CD14-positive monocyte (primary cell): ENCODE measurements around the gene PKP4. TPM values are rescaled to one million over a fixed set of nuclear protein-coding genes. Genes with fewer than 3 reads are reported as not detected.

Source experiments
- DNase-seq, 3 donors: peaks; one replicate each; pipeline ENCODE4 v3.0.0-alpha.2; 2011 to 2022
- H2AFZ ChIP-seq: 2 replicates; pipeline ENCODE4 v1.6.0; 2012; ENCODE audit warnings: mild to moderate bottlenecking, low read depth, low read length, inconsistent platforms; ENCODE audit not compliant: insufficient read depth, poor library complexity, severe bottlenecking
- H3K27ac ChIP-seq, 2 donors: 1 replicate in 1 of 2; 2 replicates in 1 of 2; pipeline ENCODE4 v1.5.1; 2012 to 2013; ENCODE audit warnings: low read length in 2 of 2, control low read depth in 1 of 2, inconsistent platforms in 1 of 2, low read depth in 1 of 2, mild to moderate bottlenecking in 1 of 2
- H3K27me3 ChIP-seq, 2 donors: one replicate each; pipeline versions ENCODE4 v1.6.0 to v1.6.1; 2011 to 2013; ENCODE audit warnings: low read length in 2 of 2; ENCODE audit not compliant: control insufficient read depth in 2 of 2, insufficient read depth in 2 of 2
- H3K36me3 ChIP-seq, 2 donors: replicated peaks in 1 of 2; 1 replicate in 1 of 2; 2 replicates in 1 of 2; pipeline versions ENCODE4 v1.5.1 to v1.6.1; 2012 to 2013; ENCODE audit warnings: low read length in 2 of 2, control low read depth in 1 of 2, inconsistent platforms in 1 of 2, mild to moderate bottlenecking in 1 of 2; ENCODE audit not compliant: insufficient read depth in 2 of 2, control insufficient read depth in 1 of 2
- H3K4me1 ChIP-seq, 2 donors: 1 replicate in 1 of 2; 2 replicates in 1 of 2; pipeline versions ENCODE4 v1.5.1 to v1.6.1; 2012 to 2013; ENCODE audit warnings: low read length in 2 of 2, control low read depth in 1 of 2, inconsistent platforms in 1 of 2, mild to moderate bottlenecking in 1 of 2, moderate library complexity in 1 of 2; ENCODE audit not compliant: insufficient read depth in 2 of 2, control insufficient read depth in 1 of 2
- H3K4me2 ChIP-seq: replicated peaks from 2 replicates; pipeline ENCODE3; 2012; ENCODE audit warnings: low read length, moderate library complexity, mild to moderate bottlenecking; ENCODE audit not compliant: poor library complexity, severe bottlenecking; ENCODE audit errors: extremely low read depth
- H3K4me3 ChIP-seq, 3 experiments: fragments of 200-600 bp in 1 of 3; sonication (generic) in 1 of 3; replicated peaks in 1 of 3; 1 replicate in 2 of 3; 2 replicates in 1 of 3; pipeline ENCODE4 v1.5.1; 2011 to 2013; ENCODE audit warnings: low read length in 3 of 3, mild to moderate bottlenecking in 3 of 3, control low read depth in 2 of 3, low read depth in 2 of 3, inconsistent platforms in 1 of 3, moderate library complexity in 1 of 3
- H3K79me2 ChIP-seq: 2 replicates; pipeline ENCODE4 v1.6.0; 2012; ENCODE audit warnings: mild to moderate bottlenecking, control low read depth, inconsistent platforms, low read length, moderate library complexity; ENCODE audit not compliant: insufficient read depth
- H3K9ac ChIP-seq: 2 replicates; pipeline ENCODE4 v1.6.0; 2017; ENCODE audit warnings: low read length, mild to moderate bottlenecking; ENCODE audit not compliant: insufficient read depth, poor library complexity, severe bottlenecking
- H3K9me3 ChIP-seq, 2 donors: replicated peaks in 1 of 2; 1 replicate in 1 of 2; 2 replicates in 1 of 2; pipeline versions ENCODE4 v1.5.1 to v1.6.1; 2012 to 2013; ENCODE audit warnings: low read length in 2 of 2, control low read depth in 1 of 2; ENCODE audit not compliant: control insufficient read depth in 1 of 2, insufficient read depth in 1 of 2
- H4K20me1 ChIP-seq: 2 replicates; pipeline ENCODE4 v1.6.0; 2012; ENCODE audit warnings: mild to moderate bottlenecking, low read length, control low read depth, moderate library complexity; ENCODE audit not compliant: insufficient read depth
- H3K27ac Mint-ChIP-seq, 7 donors: one replicate each; pipeline ENCODE4 v1.8.0; 2020; ENCODE audit warnings: mild to moderate bottlenecking in 7 of 7, mixed read lengths in 7 of 7, moderate library complexity in 6 of 7, inconsistent platforms in 2 of 7
- H3K27me3 Mint-ChIP-seq, 3 donors: one replicate each; pipeline ENCODE4 v1.8.0; 2021 to 2022; ENCODE audit warnings: low read depth in 3 of 3, mild to moderate bottlenecking in 3 of 3, mixed read lengths in 3 of 3, moderate library complexity in 3 of 3, inconsistent platforms in 1 of 3
- H3K36me3 Mint-ChIP-seq, 2 donors: one replicate each; pipeline ENCODE4 v1.8.0; 2020; ENCODE audit warnings: mixed read lengths in 2 of 2, inconsistent platforms in 1 of 2, mild to moderate bottlenecking in 1 of 2
- H3K4me1 Mint-ChIP-seq: one replicate; pipeline ENCODE4 v1.8.0; 2020; ENCODE audit warnings: mild to moderate bottlenecking, mixed read lengths
- H3K4me3 Mint-ChIP-seq, 2 donors: one replicate each; pipeline ENCODE4 v1.8.0; 2020; ENCODE audit warnings: mild to moderate bottlenecking in 2 of 2, mixed read lengths in 2 of 2, moderate library complexity in 1 of 2
- H3K9me3 Mint-ChIP-seq, 7 donors: one replicate each; pipeline ENCODE4 v1.8.0; 2020 to 2022; ENCODE audit warnings: mixed read lengths in 7 of 7, mild to moderate bottlenecking in 6 of 7, moderate library complexity in 6 of 7, inconsistent platforms in 2 of 7
- CTCF ChIP-seq: fragments of 200-600 bp; IDR thresholded peaks from one replicate; pipeline ENCODE4 v1.8.0; 2022; ENCODE audit warnings: antibody characterized with exemption, mild to moderate bottlenecking
- WGBS: methylation state at CpG from one replicate; pipeline ENCODE4 v1.1.5; 2013; ENCODE audit warnings: missing lambda C conversion rate; ENCODE audit not compliant: insufficient coverage; 5-methylcytosine and 5-hydroxymethylcytosine counted together
- intact Hi-C, 2 donors: fragments of 100-400 bp; cut with micrococcal nuclease; formaldehyde crosslinking; loops; one replicate each; pipeline versions ENCODE4 v1.15.0 to v1.15.1; 2023
- polyA plus RNA-seq, 3 donors: library from polyadenylated mRNA; depleted of rRNA in 1 of 3; unstranded in 2 of 3; stranded (reverse) in 1 of 3; fragments of 300-500 nt in 2 of 3; fragments of >200 nt in 1 of 3; fragmentation: Illumina TruSeq in 2 of 3; gene quantifications; 1 replicate in 2 of 3; 2 replicates in 1 of 3; pipeline ENCODE4 v1.2.3, GENCODE V29; 2012 to 2021

The PKP4 gene
- polyA plus RNA-seq, 3 donors, result 0.33 to 9.4 (median 0.73) TPM

- H3K36me3 Mint-ChIP-seq, result peaks cover 4 to 6% of the 10 kb centered on the region in 2 donors
- Histone ChIP-seq H3K4me1 (no peaks in the 10 kb centered on the region), H3K4me3 (no peak overlapping the region), H3K4me2 (no peak overlapping the region), H4K20me1 (no peaks in the 10 kb centered on the region), H3K9me3 (no peaks in the 10 kb centered on the region), H2AFZ (no peak overlapping the region), H3K79me2 (peaks cover 17% of the 10 kb centered on the region), H3K27me3 (no peaks in the 10 kb centered on the region), H3K9ac (no peak overlapping the region), H3K36me3 (no peaks in the 10 kb centered on the region), H3K27ac (no peak overlapping the region)
- WGBS, result no CpG with 5 or more reads among the region's 3 CpGs
- H3K9me3 Mint-ChIP-seq, result no peaks in the 10 kb centered on the region
- H3K27ac Mint-ChIP-seq, result no peak overlapping the region
- H3K27me3 Mint-ChIP-seq, result no peaks in the 10 kb centered on the region
- H3K4me3 Mint-ChIP-seq, result no peak overlapping the region
- H3K4me1 Mint-ChIP-seq, result no peaks in the 10 kb centered on the region
- intact Hi-C loops, result no loop called here
- no peak for TF ChIP-seq CTCF
- no peak for DNase-seq
Observed at GRCh38 chr2:158496986-158497385, 40.2 kb downstream of the PKP4 start.

- Histone ChIP-seq H3K4me2 (no peak overlapping the region), H3K4me3 (no peak overlapping the region), H3K4me1 (no peaks in the 10 kb centered on the region), H3K27me3 (no peaks in the 10 kb centered on the region), H3K79me2 (peaks cover 14% of the 10 kb centered on the region), H4K20me1 (no peaks in the 10 kb centered on the region), H3K9me3 (no peaks in the 10 kb centered on the region), H3K36me3 (no peaks in the 10 kb centered on the region), H2AFZ (no peak overlapping the region), H3K9ac (no peak overlapping the region), H3K27ac (no peak overlapping the region)
- no peak overlapping the region for H3K27ac Mint-ChIP-seq
- peaks cover 0 to 1% (median 0%) of the 10 kb centered on the region in 3 donors for H3K27me3 Mint-ChIP-seq
- WGBS, result no CpG with 5 or more reads among the region's 1 CpG
- intact Hi-C loops, result no loop called here
- no peaks in the 10 kb centered on the region for H3K4me1 Mint-ChIP-seq
- no peaks in the 10 kb centered on the region for H3K9me3 Mint-ChIP-seq
- no peak for TF ChIP-seq CTCF
- peaks cover 4 to 6% of the 10 kb centered on the region in 2 donors for H3K36me3 Mint-ChIP-seq
- no peak for DNase-seq
- H3K4me3 Mint-ChIP-seq, result no peak overlapping the region
Observed at GRCh38 chr2:158497486-158497885, 40.7 kb downstream of the PKP4 start.
